Endodermal cell (in vitro differentiated cells): ENCODE data around the gene YARS1. TPM values are rescaled to one million over a fixed set of nuclear protein-coding genes. Genes with fewer than 3 reads are reported as not detected.

Source experiments
- DNase-seq: peaks from one replicate; pipeline ENCODE4 v3.0.0-alpha.2; 2017
- H3K27ac ChIP-seq: 2 replicates; pipeline ENCODE4 v1.5.1; 2013; ENCODE audit warnings: mild to moderate bottlenecking, low read depth, low read length, moderate library complexity
- H3K27me3 ChIP-seq: 2 replicates; pipeline ENCODE4 v1.6.1; 2013; ENCODE audit warnings: mild to moderate bottlenecking, low read length, moderate library complexity; ENCODE audit not compliant: insufficient read depth, control insufficient read depth, poor library complexity, severe bottlenecking
- H3K36me3 ChIP-seq: 2 replicates; pipeline ENCODE4 v1.7.0; 2013; ENCODE audit warnings: mild to moderate bottlenecking, low read length, moderate library complexity; ENCODE audit not compliant: control insufficient read depth, insufficient read depth
- H3K4me1 ChIP-seq: one replicate; pipeline ENCODE4 v1.7.0; 2013; ENCODE audit warnings: low read length; ENCODE audit not compliant: control insufficient read depth, insufficient read depth
- H3K4me3 ChIP-seq: 2 replicates; pipeline ENCODE4 v1.5.1; 2013; ENCODE audit warnings: mild to moderate bottlenecking, low read length, moderate library complexity
- H3K9ac ChIP-seq: 2 replicates; pipeline ENCODE4 v1.6.1; 2013; ENCODE audit warnings: mild to moderate bottlenecking, low read length, moderate library complexity; ENCODE audit not compliant: poor library complexity, severe bottlenecking; ENCODE audit errors: extremely low read depth
- H3K9me3 ChIP-seq: 2 replicates; pipeline ENCODE4 v1.6.1; 2013; ENCODE audit warnings: mild to moderate bottlenecking, low read length, moderate library complexity; ENCODE audit not compliant: control insufficient read depth
- H3K27ac Mint-ChIP-seq: 2 replicates; pipeline ENCODE4 v1.8.0; 2020; ENCODE audit warnings: mixed read lengths
- H3K27me3 Mint-ChIP-seq: 2 replicates; pipeline ENCODE4 v1.8.0; 2021; ENCODE audit warnings: mild to moderate bottlenecking, mixed read lengths; ENCODE audit not compliant: insufficient read depth
- H3K36me3 Mint-ChIP-seq: 2 replicates; pipeline ENCODE4 v1.8.0; 2020; ENCODE audit warnings: low read depth, mixed read lengths
- H3K4me1 Mint-ChIP-seq: 2 replicates; pipeline ENCODE4 v1.8.0; 2020; ENCODE audit warnings: mixed read lengths
- H3K4me3 Mint-ChIP-seq: 2 replicates; pipeline ENCODE4 v1.8.0; 2020; ENCODE audit warnings: mild to moderate bottlenecking, moderate library complexity, mixed read lengths
- H3K9me3 Mint-ChIP-seq: 2 replicates; pipeline ENCODE4 v1.8.0; 2020; ENCODE audit warnings: mild to moderate bottlenecking, mixed read lengths
- CTCF ChIP-seq: fragments of 200-600 bp; sonication (generic); conservative IDR thresholded peaks from 2 replicates; pipeline ENCODE4 v1.5.0; 2021; ENCODE audit warnings: antibody characterized with exemption, mild to moderate bottlenecking
- WGBS, 2 experiments: methylation state at CpG; one replicate each; pipeline versions ENCODE4 v1.1.5 to v1.1.7; 2013; ENCODE audit warnings: missing lambda C conversion rate in 2 of 2, mixed read lengths in 1 of 2; ENCODE audit not compliant: insufficient coverage in 1 of 2, insufficient read length in 1 of 2; 5-methylcytosine and 5-hydroxymethylcytosine counted together
- total RNA-seq, 2 donors: library from RNA; stranded (reverse); fragmentation: NEBNext Ultra II Directional in 1 of 2; extraction: Animal tissue kit (Norgen Biotek cat#: 25700) in 1 of 2; gene quantifications; 2 replicates in 1 of 2; 3 replicates in 1 of 2; pipeline ENCODE4 v1.2.1, GENCODE V29; 2021

Gene YARS1
- total RNA-seq, 2 donors from 2014 or later = 141 to 154 TPM

GRCh38 chr1:32749332-32749731 is 67.8 kb downstream of the YARS1 start:
- H3K36me3 Mint-ChIP-seq = peaks cover 17% of the 10 kb centered on the region
- H3K36me3 ChIP-seq = peaks cover 14% of the 10 kb centered on the region
- H3K9ac ChIP-seq = no peak overlapping the region
- H3K9me3 ChIP-seq = no peaks in the 10 kb centered on the region
- H3K27ac ChIP-seq = no peak overlapping the region
- H3K27me3 Mint-ChIP-seq = no peaks in the 10 kb centered on the region
- H3K27ac Mint-ChIP-seq = no peak overlapping the region
- no peak for DNase-seq
- no peaks in the 10 kb centered on the region for H3K9me3 Mint-ChIP-seq
- peaks cover 3% of the 10 kb centered on the region for H3K4me1 Mint-ChIP-seq
- H3K4me1 ChIP-seq = no peaks in the 10 kb centered on the region
- no peak overlapping the region for H3K4me3 Mint-ChIP-seq
- TF ChIP-seq CTCF = no peak
- no peaks in the 10 kb centered on the region for H3K27me3 ChIP-seq
- WGBS, 2 experiments = 83 to 93% methylated on average over 3 to 4 of the region's 4 CpGs
- H3K4me3 ChIP-seq = no peak overlapping the region

GRCh38 chr1:32748926-32749325 is 68.2 kb downstream of the YARS1 start:
- no peak overlapping the region for H3K9ac ChIP-seq
- Mint-ChIP-seq H3K9me3 (no peaks in the 10 kb centered on the region), H3K4me3 (no peak overlapping the region), H3K4me1 (peaks cover 7% of the 10 kb centered on the region), H3K27me3 (no peaks in the 10 kb centered on the region), H3K27ac (peak overlapping the region; percentile 45), H3K36me3 (peaks cover 20% of the 10 kb centered on the region)
- no peak overlapping the region for H3K27ac ChIP-seq
- H3K27me3 ChIP-seq = no peaks in the 10 kb centered on the region
- peaks cover 16% of the 10 kb centered on the region for H3K36me3 ChIP-seq
- WGBS, 2 experiments = 84 to 88% methylated on average over 6 to 8 of the region's 8 CpGs
- H3K4me3 ChIP-seq = no peak overlapping the region
- peaks cover under 1% of the 10 kb centered on the region for H3K4me1 ChIP-seq
- DNase-seq = no peak
- no peak for TF ChIP-seq CTCF
- no peaks in the 10 kb centered on the region for H3K9me3 ChIP-seq

- H3K9me3 ChIP-seq = no peaks in the 10 kb centered on the region
- no peak overlapping the region for H3K4me3 ChIP-seq
- Mint-ChIP-seq H3K9me3 (no peaks in the 10 kb centered on the region), H3K36me3 (peaks cover 20% of the 10 kb centered on the region), H3K27ac (no peak overlapping the region), H3K4me3 (no peak overlapping the region), H3K4me1 (peaks cover 11% of the 10 kb centered on the region), H3K27me3 (no peaks in the 10 kb centered on the region)
- peaks cover 6% of the 10 kb centered on the region for H3K4me1 ChIP-seq
- DNase-seq = no peak
- peaks cover 16% of the 10 kb centered on the region for H3K36me3 ChIP-seq
- 91 to 94% methylated on average over 3 to 4 of the region's 4 CpGs for WGBS, 2 experiments
- H3K27me3 ChIP-seq = no peaks in the 10 kb centered on the region
- H3K27ac ChIP-seq = no peak overlapping the region
- no peak for TF ChIP-seq CTCF
- no peak overlapping the region for H3K9ac ChIP-seq
These were observed 68.8 kb downstream of the YARS1 start for GRCh38 chr1:32748348-32748747.
